Mucosa of stomach (tissue), 1 donor: Measurements from ENCODE around the gene ADAMTS7.
"Not testable (repeated sequence)": the region's sequence is repeated elsewhere in the genome, so short reads cannot be mapped to it uniquely, and the experiment has no call there.

Source experiments
- H3K27me3 ChIP-seq: one replicate; pipeline ENCODE4 v1.7.0; 2013; ENCODE audit warnings: mild to moderate bottlenecking, low read length; ENCODE audit not compliant: control insufficient read depth, insufficient read depth
- H3K36me3 ChIP-seq: one replicate; pipeline ENCODE4 v1.7.0; 2013; ENCODE audit warnings: low read length; ENCODE audit not compliant: control insufficient read depth, insufficient read depth
- H3K4me1 ChIP-seq: one replicate; pipeline ENCODE4 v1.7.0; 2013; ENCODE audit warnings: mild to moderate bottlenecking, low read length; ENCODE audit not compliant: control insufficient read depth, insufficient read depth
- H3K4me3 ChIP-seq: one replicate; pipeline ENCODE4 v1.7.0; 2013; ENCODE audit warnings: low read length
- H3K9ac ChIP-seq: one replicate; pipeline ENCODE4 v1.7.0; 2013; ENCODE audit warnings: mild to moderate bottlenecking, low read length, moderate library complexity
- H3K9me3 ChIP-seq: one replicate; pipeline ENCODE4 v1.7.0; 2013; ENCODE audit warnings: mild to moderate bottlenecking, low read length, moderate library complexity; ENCODE audit not compliant: control insufficient read depth
- donor health status: Pancreatic carcinoma.

Gene ADAMTS7

DNA sequence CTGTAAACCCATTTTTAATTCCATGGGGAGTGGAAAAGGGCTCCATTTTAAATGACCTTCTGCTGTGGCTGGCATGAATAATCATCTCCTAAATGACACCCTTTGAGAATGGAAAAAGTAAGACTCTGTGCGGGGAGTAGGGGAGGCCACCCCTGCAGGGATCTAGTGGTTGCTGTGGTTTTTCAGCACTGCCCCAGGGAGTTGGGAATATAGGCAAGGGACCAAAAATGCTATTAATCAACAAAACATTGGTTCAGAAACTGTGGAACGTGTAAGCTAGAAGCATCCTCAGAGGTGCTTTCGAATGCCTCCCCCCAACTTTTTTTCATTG is 30.1 kb upstream of the ADAMTS7 start:
- no peak overlapping the region for H3K9ac ChIP-seq
- H3K27me3 ChIP-seq, result no peaks in the 10 kb centered on the region
- no peaks in the 10 kb centered on the region for H3K36me3 ChIP-seq
- no peak overlapping the region for H3K4me3 ChIP-seq
- H3K4me1 ChIP-seq, result no peaks in the 10 kb centered on the region
- H3K9me3 ChIP-seq, result no peaks in the 10 kb centered on the region

DNA sequence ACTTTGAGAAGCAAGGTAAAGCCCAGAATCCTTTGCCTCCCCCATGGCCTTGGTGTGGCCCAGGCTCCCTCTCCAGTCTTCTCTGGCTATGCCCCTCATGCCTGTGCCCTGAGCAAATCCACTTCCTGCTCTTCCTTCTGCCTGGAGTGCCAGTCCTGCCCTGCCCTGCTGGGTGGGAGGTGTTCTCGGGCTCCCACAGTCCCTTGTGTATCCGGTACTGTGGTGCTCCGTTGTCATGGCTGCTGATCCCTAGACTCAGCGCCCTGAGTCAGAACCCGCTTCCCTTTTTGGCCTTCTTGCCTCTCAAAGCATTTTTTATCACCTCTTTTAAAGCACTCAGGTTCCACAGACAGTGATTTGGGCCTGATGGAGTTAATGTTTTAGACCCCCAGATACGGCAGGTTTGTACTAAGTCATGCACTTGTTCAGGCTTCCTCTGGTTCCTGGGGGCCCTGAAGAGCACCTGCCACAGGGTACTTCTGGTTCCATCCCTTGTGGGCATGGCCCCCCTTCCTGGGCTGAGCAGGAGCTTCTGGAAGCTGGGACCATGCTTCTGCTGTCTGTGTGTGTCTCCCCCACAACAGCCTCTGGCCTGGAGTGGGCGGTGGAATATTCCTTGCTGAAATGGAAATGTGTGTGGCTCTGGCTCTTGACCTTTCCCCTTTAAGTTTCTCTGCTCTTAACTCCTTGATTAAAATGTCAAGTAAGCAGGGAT is 29.6 kb upstream of the ADAMTS7 start:
- no peak overlapping the region for H3K4me3 ChIP-seq
- H3K27me3 ChIP-seq, result no peaks in the 10 kb centered on the region
- H3K9ac ChIP-seq, result no peak overlapping the region
- no peaks in the 10 kb centered on the region for H3K9me3 ChIP-seq
- H3K4me1 ChIP-seq, result no peaks in the 10 kb centered on the region
- no peaks in the 10 kb centered on the region for H3K36me3 ChIP-seq

DNA sequence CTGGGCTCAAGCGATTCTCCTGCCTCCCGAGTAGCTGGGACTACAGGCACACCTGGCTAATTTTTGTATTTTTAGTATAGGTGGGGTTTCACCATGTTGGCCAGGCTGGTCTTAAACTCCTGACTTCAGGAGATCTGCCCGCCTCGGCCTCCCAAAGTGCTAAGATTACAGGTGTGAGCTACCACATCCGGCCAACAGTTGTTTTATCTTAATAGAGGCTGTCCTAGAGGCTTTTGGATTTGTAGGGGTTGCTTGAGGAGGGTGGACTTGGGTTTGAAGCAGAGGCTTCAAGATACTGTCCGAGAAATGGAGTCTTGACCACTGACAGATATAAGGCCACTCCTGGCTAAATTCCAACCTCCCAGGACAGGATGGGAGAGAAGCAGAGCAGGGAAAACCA is 27.9 kb upstream of the ADAMTS7 start:
- not testable (repeated sequence) for H3K9ac ChIP-seq, H3K36me3 ChIP-seq, H3K4me3 ChIP-seq, H3K9me3 ChIP-seq, H3K4me1 ChIP-seq, H3K27me3 ChIP-seq

DNA sequence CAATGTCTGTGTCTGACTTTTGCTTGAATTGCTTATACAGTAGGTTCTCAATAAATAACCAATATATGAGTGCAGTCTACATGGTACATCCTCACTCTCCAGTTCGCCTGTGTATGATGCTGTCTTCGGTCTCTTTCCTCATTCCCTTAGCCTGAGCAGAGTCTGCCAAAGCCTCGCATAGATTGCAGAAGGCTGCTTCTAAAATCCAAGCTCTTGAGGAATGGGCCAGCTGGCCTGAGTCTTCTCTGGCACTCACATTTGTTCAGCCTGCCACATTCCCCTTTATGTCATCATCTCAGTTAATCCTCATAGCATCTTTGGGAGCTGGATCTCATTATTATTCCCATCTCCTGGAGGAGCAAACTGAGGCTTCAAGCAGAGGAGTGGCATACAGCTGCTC is 27.2 kb upstream of the ADAMTS7 start:
- no peaks in the 10 kb centered on the region for H3K4me1 ChIP-seq
- no peak overlapping the region for H3K4me3 ChIP-seq
- no peak overlapping the region for H3K9ac ChIP-seq
- no peaks in the 10 kb centered on the region for H3K9me3 ChIP-seq
- H3K27me3 ChIP-seq, result no peaks in the 10 kb centered on the region
- H3K36me3 ChIP-seq, result no peaks in the 10 kb centered on the region

DNA sequence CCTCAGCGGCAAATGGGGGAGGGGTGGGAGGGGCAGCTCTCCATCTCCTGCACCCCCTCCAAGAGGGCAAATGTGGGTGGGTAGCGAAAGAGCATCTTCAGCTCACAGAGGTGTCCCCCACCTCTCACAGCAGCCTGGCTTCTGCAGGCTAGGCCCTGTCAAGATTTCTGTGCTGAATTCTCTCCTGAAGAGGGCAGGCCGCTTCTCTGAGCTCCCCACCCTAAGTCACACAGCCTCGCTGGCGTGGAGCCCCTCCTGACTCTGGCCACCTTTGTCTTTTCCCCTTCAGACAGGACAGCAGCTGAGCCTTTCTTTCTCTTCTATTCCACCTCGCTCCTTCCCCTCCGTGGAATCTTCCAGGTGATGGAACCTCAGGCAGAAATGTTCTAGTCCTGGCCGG is 26.3 kb upstream of the ADAMTS7 start:
- Histone ChIP-seq H3K9me3 (no peaks in the 10 kb centered on the region), H3K36me3 (no peaks in the 10 kb centered on the region), H3K4me3 (no peak overlapping the region), H3K4me1 (no peaks in the 10 kb centered on the region), H3K27me3 (no peaks in the 10 kb centered on the region), H3K9ac (no peak overlapping the region)

DNA sequence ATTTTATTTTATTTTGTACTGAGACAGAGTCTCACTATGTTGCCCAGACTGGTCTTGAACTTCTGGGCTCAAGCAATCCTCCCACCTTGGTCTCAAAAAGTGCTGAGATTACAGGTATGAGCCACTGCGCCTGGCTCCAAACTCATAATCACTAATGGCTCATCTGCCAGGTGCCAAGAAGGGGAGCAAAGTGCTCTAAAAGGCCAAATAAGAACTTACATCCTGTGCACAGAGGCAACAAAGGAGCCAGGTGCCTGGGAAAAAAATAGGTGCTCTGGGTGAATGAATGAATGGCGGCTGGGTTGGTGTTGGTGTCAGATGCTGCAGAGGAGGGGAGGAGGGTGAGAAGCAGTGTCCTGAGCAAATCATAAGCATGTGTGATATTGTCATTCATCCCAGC is 25.9 kb upstream of the ADAMTS7 start:
- no peak overlapping the region for H3K4me3 ChIP-seq
- H3K9ac ChIP-seq, result no peak overlapping the region
- no peaks in the 10 kb centered on the region for H3K9me3 ChIP-seq
- no peaks in the 10 kb centered on the region for H3K27me3 ChIP-seq
- no peaks in the 10 kb centered on the region for H3K4me1 ChIP-seq
- no peaks in the 10 kb centered on the region for H3K36me3 ChIP-seq

DNA sequence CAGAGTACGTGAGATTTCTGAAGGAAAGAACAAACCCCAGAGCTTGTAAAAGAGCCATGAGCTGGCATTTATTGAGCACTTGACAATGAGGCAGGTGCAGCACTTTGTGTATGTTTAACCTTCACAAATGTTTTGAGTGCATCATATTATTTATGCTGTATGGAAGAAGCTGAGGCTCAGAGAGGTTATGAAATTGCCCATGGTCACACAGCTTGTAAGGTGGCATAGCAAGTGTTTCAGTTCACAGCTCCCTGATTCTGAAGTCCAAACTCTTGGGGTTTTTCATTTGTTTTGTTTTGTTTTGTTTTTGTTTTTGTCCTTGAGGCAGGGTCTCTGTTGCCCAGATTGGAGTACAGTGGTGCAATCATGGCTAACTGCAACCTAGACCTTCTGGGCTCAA is 25.1 kb upstream of the ADAMTS7 start:
- Histone ChIP-seq H3K9me3 (no peaks in the 10 kb centered on the region), H3K27me3 (no peaks in the 10 kb centered on the region), H3K4me1 (no peaks in the 10 kb centered on the region), H3K9ac (no peak overlapping the region), H3K36me3 (no peaks in the 10 kb centered on the region), H3K4me3 (no peak overlapping the region)

DNA sequence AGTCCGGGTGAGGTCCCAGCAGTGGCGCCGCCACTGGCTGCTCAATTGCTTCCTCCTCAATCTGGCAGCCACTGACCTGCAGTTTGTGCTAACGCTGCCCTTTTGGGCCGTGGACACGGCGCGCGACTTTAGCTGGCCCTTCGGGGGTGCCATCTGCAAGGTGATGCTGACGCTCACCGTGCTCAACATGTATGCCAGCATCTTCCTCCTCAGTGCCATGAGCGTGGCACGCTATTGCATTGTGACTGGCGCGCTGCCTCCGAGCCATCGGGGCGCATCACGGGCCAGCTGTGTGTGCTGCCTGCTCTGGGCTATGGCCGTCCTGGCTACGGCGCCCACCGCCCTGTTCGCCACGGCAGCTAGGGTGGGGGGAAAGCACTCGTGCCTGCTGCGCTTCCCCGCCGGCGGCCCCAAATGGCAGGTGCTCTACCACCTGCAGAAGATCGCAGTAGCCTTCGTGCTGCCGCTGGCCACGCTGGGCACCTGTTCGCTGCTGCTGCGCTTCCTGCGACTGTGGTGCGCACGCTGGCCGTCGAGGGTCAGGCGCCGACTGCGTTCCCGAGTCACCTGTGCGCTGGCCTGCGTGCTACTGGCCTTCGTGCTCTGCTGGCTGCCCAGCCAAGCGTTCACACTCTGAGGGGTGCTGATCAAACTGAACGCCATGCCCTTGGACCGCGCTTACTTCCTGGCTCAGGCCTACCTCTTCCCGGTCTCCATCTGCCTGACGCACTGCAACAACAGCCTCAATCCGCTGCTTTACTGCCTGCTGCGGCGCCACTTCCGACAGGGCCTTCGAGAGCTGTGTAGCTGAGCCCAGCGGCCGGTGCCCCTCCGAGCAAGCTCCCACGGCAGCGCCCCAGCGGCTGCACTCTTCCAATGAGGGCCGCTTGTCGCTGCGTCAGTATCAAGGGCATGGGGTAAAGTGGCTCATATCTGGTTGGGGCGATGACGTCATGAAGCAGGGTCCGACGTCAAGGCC is 20.3 kb upstream of the ADAMTS7 start:
- peaks cover 4% of the 10 kb centered on the region for H3K27me3 ChIP-seq
- H3K4me1 ChIP-seq, result no peaks in the 10 kb centered on the region
- no peaks in the 10 kb centered on the region for H3K9me3 ChIP-seq
- no peak overlapping the region for H3K4me3 ChIP-seq
- no peak overlapping the region for H3K9ac ChIP-seq
- H3K36me3 ChIP-seq, result no peaks in the 10 kb centered on the region

DNA sequence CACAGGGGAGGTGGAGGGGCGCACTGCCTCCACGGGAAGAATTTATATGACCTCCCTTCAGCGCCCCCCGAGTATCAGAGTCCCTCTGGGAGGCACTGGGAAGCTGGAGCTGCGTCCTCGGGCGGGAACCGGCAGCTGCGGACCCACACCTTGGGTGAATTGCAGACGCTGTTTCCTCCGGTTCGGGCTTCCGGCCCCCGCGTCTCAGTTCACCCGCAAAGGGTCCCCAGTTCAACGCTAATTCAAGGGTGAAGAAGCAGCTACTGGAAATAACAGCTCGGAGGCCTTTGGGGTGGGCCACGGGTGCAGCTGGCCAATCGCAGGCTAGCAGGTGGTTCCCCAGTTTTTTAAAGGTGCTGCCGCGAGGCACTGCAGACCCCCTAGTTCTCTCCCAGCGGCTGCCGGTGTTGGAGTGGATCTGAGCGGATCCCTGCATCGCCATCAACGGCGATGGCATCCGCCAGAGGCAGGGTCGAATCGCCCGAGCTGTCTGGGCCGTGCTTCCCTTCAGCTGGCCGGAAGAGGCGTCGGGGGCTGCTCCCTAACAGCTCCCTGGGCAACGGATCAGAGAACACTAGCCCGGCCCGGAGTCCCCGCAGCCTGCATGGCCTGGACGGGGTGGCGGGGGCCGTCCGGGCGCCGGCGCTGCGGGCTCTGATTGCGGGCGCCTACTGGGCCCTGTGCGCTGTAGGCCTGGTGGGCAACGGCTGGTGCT is 19.4 kb upstream of the ADAMTS7 start:
- H3K9me3 ChIP-seq, result no peaks in the 10 kb centered on the region
- H3K36me3 ChIP-seq, result no peaks in the 10 kb centered on the region
- no peaks in the 10 kb centered on the region for H3K4me1 ChIP-seq
- peaks cover 4% of the 10 kb centered on the region for H3K27me3 ChIP-seq
- H3K9ac ChIP-seq, result no peak overlapping the region
- no peak overlapping the region for H3K4me3 ChIP-seq

DNA sequence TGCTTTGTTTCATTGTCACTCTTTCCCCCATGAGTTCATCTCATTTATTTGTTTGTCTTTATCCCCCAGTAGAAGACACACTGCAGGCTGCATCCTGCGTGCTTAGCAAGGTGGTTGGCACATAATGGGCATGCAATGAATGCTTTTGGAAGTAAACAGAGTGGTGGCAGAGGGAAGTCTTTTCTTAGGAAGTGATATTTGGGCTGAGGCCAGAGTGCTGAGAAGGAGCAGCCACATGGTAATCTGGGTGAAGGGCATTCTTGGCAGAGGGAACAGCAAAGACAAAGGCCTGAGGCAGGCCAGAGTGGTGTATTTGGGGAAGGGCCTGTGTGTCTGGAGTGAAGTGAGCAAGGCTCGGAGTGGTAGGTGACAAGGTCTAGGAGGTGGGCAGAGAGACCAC is 17.7 kb upstream of the ADAMTS7 start:
- H3K27me3 ChIP-seq, result peaks cover 4% of the 10 kb centered on the region
- H3K4me1 ChIP-seq, result no peaks in the 10 kb centered on the region
- no peak overlapping the region for H3K9ac ChIP-seq
- no peaks in the 10 kb centered on the region for H3K36me3 ChIP-seq
- no peak overlapping the region for H3K4me3 ChIP-seq
- H3K9me3 ChIP-seq, result no peaks in the 10 kb centered on the region

DNA sequence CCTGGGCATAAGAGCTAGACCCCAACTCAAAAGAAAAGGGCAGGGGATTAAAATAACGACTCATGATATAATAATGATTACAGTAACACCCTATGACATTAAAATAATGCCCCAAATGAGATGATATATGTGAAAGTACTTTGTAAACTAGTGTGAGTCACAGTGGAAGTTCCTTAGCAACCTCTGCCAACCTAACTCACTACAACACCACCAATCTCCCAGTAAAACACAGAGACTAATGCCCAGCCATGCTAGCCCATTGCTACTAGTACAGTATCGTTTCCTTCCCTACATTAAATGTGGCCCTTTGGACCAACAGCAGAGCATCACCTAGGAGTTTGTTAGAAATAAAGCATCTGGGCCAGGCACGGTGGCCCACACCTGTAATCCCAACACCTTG is 11.2 kb upstream of the ADAMTS7 start:
- Histone ChIP-seq H3K4me3 (no peak overlapping the region), H3K36me3 (no peaks in the 10 kb centered on the region), H3K9me3 (no peaks in the 10 kb centered on the region), H3K9ac (no peak overlapping the region), H3K4me1 (no peaks in the 10 kb centered on the region), H3K27me3 (no peaks in the 10 kb centered on the region)

DNA sequence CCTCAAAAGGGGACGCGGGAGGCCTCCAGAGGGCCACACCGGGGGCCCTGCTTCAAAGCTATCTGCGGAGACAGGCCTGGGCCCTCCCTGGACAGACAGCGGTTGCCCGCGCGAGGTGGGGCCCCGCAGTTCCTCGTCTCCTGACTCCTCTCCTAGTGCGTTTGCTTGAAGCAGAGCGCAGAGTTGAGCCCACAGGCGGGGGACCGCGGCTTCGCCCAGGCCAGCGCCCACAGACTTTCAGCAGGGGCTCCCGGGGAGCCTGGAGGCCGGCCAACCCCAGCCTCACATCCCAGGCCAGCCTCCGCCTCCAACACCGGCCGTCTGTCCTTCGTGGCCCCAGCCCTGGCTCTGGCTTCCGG is 540 bp upstream of the ADAMTS7 start:
- Histone ChIP-seq H3K4me1 (peaks cover 11% of the 10 kb centered on the region), H3K4me3 (no peak overlapping the region), H3K9me3 (no peaks in the 10 kb centered on the region), H3K9ac (peak overlapping the region; percentile 61), H3K36me3 (no peaks in the 10 kb centered on the region), H3K27me3 (peaks cover 32% of the 10 kb centered on the region)
